K562 (cell line): Measurements from ENCODE around the gene ELK4. TPM values are rescaled to one million over a fixed set of nuclear protein-coding genes. Genes with fewer than 3 reads are reported as not detected.

ENCODE experiments used
- BCLAF1 ChIP-seq, 2 experiments: fragments of 450-650 bp in 1 of 2; IDR thresholded peaks; 2 replicates each; pipeline ENCODE4 v1.6.1; 2011 to 2017; ENCODE audit warnings: low read depth in 2 of 2, antibody characterized with exemption in 1 of 2, borderline replicate concordance in 1 of 2, low read length in 1 of 2, mild to moderate bottlenecking in 1 of 2, mixed read lengths in 1 of 2; ENCODE audit not compliant: control insufficient read depth in 1 of 2
- CBFA2T3 ChIP-seq: fragments of 450-650 bp; IDR thresholded peaks from 2 replicates; pipeline ENCODE4 v1.6.1; 2017
- CBX3 ChIP-seq, 2 experiments: IDR thresholded peaks; 1 replicate in 1 of 2; 2 replicates in 1 of 2; pipeline ENCODE4 v1.6.1; 2012; ENCODE audit warnings: inconsistent platforms in 2 of 2, low read length in 2 of 2, borderline replicate concordance in 1 of 2, control low read depth in 1 of 2
- DACH1 ChIP-seq: fragments of 450-650 bp; IDR thresholded peaks from 2 replicates; pipeline ENCODE4 v1.6.1; 2018; ENCODE audit not compliant: partially characterized antibody
- ESRRA ChIP-seq: fragments of 450-650 bp; IDR thresholded peaks from 2 replicates; pipeline ENCODE4 v1.6.1; 2014; ENCODE audit warnings: low read depth, mild to moderate bottlenecking, moderate library complexity, borderline replicate concordance
- FOXK2 ChIP-seq, 2 experiments: fragments of 450-650 bp; IDR thresholded peaks in 1 of 2; conservative IDR thresholded peaks in 1 of 2; 2 replicates each; pipeline ENCODE4 v1.6.1; 2016; ENCODE audit warnings: low read depth in 2 of 2, mild to moderate bottlenecking in 1 of 2
- GATAD2A ChIP-seq: fragments of 450-650 bp; IDR thresholded peaks from 2 replicates; pipeline ENCODE4 v1.6.1; 2017
- HLTF ChIP-seq: fragments of 450-650 bp; IDR thresholded peaks from 2 replicates; pipeline ENCODE4 v1.6.1; 2016
- KLF1 ChIP-seq: fragments of 450-650 bp; IDR thresholded peaks from 2 replicates; pipeline ENCODE4 v1.6.1; 2016; ENCODE audit warnings: missing genetic modification characterization, missing compliant biosample characterization
- MTA2 ChIP-seq: fragments of 450-650 bp; IDR thresholded peaks from 2 replicates; pipeline ENCODE4 v1.6.1; 2016; ENCODE audit warnings: low read depth
- NFIX ChIP-seq: fragments of 250-450 bp; sonication (Bioruptor Pico); IDR thresholded peaks from 2 replicates; pipeline ENCODE4 v1.4.0; 2020; ENCODE audit warnings: low read depth, mild to moderate bottlenecking, moderate library complexity
- NFRKB ChIP-seq: fragments of 450-650 bp; IDR thresholded peaks from 2 replicates; pipeline ENCODE4 v1.6.1; 2016; ENCODE audit warnings: low read depth
- RBM17 ChIP-seq: fragments of 200-400 bp; formaldehyde crosslinking; IDR thresholded peaks from 2 replicates; pipeline ENCODE4 v1.6.1; 2017; ENCODE audit warnings: low read depth, mild to moderate bottlenecking, low read length, borderline replicate concordance
- RCOR1 ChIP-seq, 2 experiments: IDR thresholded peaks; 2 replicates each; pipeline ENCODE4 v1.6.1; 2012; ENCODE audit warnings: low read depth in 2 of 2, low read length in 2 of 2, borderline replicate concordance in 1 of 2, improper control_type of control experiment in 1 of 2
- ZBTB1 ChIP-seq: sonication (generic); formaldehyde crosslinking; IDR thresholded peaks from 2 replicates; pipeline ENCODE4 v1.8.1; 2023; ENCODE audit warnings: missing genetic modification reagents, low read depth, mild to moderate bottlenecking, borderline replicate concordance
- ZKSCAN8 ChIP-seq: fragments of 200-800 bp; sonication (Bioruptor generic); IDR thresholded peaks from 2 replicates; pipeline ENCODE4 v1.6.1; 2016; ENCODE audit warnings: missing genetic modification characterization, missing compliant biosample characterization
- ZNF224 ChIP-seq: sonication (generic); formaldehyde crosslinking; IDR thresholded peaks from 2 replicates; pipeline ENCODE4 v1.8.0; 2022; ENCODE audit warnings: mild to moderate bottlenecking, missing genetic modification reagents
- polyA plus RNA-seq, 8 experiments: library from polyadenylated mRNA; depleted of rRNA in 4 of 8; stranded (reverse) in 5 of 8; unstranded in 3 of 8; fragments of >200 nt; fragmentation: Nextera tagmentation in 2 of 8; fragmentation: Illumina TruSeq in 1 of 8; extraction: Ambion mirVana in 2 of 8; extraction: Trizol in 1 of 8; gene quantifications; 2 replicates each; pipeline versions ENCODE4 v1.2.1 to v1.2.3, GENCODE V29; 2011 to 2014; ENCODE audit warnings: inconsistent platforms in 1 of 8, missing spikeins in 1 of 8
- total RNA-seq, 7 experiments: library from RNA; depleted of rRNA in 6 of 7; stranded (reverse); fragments of >200 nt in 6 of 7; fragmentation: Illumina TruSeq in 2 of 7; extraction: Trizol in 2 of 7; gene quantifications; 2 replicates each; pipeline versions ENCODE4 v1.2.1 to v1.2.3, GENCODE V29; 2011 to 2021; ENCODE audit warnings: low replicate concordance in 1 of 7
- TF ChIP-seq, protein P1 (sequence below): fragments of 250-450 bp; sonication (Bioruptor Pico); IDR thresholded peaks from 2 replicates; pipeline ENCODE4 v1.5.0; 2021; ENCODE audit warnings: mild to moderate bottlenecking, moderate library complexity
- TF ChIP-seq, protein P2 (sequence below), 2 experiments: fragments of 450-650 bp; IDR thresholded peaks; 2 replicates each; pipeline ENCODE4 v1.6.1; 2016

The ELK4 gene
- total and polyA plus RNA-seq, 9 of the 15 experiments (the other 6 are each of a cell fraction or from before 2014, with no cell fraction given): 2.0 to 21.7 (median 9.2) TPM

DNA sequence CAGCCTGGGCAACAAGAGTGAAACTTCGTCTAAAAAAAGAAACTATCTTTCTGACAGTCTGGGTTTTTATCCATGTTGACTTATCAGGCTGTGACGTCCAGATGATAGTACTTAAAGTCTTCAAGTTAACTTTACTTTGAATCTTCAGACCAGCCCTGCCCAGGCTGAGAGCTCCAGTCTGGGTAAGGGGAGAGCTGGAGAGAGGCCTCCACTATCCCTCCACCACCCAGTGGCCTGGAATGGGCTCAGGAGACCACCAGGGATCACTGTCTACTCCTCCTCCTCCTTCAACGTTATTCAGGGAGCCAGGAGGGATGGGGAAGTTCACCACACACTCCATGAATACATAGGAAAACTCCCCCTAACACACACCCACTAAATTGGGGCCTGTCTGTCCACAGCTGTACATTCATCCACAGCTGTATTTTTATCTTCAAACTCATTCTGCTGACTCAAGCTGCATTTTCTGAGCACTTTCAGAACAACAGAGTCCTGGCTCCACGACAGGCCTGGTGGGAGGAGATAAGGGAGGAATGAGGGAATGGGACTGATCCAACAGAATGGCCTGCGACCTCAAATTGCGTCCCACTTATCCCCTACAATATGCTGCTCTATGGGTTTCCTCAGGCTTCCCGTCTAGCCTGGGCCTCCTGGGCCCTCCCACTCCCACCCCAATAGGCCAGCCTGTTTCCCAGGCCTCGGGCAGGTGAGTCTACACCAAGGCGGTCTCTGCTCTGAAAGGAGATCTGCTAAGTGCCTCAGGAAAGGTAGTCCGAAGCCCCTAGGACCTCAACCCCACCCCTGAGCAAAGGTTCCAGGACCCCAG is 46.7 kb upstream of the ELK4 start (continued):
- TF ChIP-seq ESRRA: peak; percentile 42
- peak; percentile 97 for TF ChIP-seq MTA2
- peak; percentile 100 for TF ChIP-seq CBFA2T3
- TF ChIP-seq GATAD2A: peak; percentile 47; the same call in 1 of the 2 replicates
- no peak for TF ChIP-seq ZNF224
- peak; percentile 99 for TF ChIP-seq DACH1
- TF ChIP-seq, protein P1, sequence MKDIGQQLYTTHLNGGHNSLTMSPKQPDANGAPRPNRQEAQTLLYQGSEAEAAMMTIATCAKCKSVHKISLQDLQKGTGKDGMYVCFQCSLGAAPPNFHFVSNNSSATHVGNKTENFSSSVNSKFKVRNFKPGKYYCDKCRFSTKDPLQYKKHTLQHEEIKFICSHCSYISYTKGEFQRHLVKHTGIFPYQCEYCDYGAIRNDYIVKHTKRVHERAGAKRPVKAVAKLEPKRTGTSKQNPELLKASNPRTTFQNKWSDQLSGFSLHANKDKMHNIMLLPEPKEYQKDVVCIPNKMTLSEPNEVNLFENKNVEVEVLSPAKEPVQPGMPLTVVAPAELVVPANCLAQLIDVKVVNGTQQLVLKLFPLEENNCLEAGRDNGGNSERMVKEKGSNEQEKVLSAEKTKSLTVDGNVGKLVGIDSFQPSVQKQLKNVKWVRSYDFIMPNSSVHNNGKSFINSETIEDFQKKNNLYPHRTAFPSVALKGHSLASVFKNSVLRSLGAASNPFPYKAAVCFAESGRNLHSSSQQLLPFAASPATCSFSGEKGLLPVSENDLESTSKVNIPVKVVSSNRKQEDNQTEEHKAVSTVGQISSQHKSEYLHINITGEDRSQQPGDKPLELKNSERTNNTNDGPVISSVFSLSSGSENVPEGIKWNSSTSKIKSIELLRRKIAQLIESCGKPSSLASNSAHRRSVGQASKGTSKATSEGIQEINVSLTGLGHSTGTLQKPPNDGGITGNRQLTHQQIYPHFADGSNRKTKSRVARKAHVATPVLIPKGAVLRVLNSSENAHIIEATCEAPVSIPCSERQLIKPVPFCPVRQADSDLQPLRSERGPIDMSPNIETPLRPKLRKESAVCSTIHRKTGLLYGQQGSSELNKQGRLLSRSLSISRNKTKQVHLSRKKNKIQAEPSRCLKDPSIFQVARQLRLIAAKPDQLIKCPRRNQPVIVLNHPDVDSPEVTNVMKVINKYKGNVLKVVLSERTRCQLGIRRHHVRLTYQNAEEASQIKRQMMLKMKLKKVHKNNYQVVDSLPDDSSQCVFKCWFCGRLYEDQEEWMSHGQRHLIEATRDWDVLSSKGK: no peak
- TF ChIP-seq ZBTB1 (CRISPR knock-in tag): no peak; the same call in 1 of the 2 replicates
- TF ChIP-seq CBX3 (IDR thresholded peaks at IDR 0.05; ENCODE audit: borderline replicate concordance in 1 of 2, low read length in 2 of 2): peak in 1 of 2 experiments; percentile 85; a peak in 1 of 3 replicates
- TF ChIP-seq RBM17: no peak
- TF ChIP-seq HLTF: peak; percentile 93; the same call in 1 of the 2 replicates
- TF ChIP-seq FOXK2 (conservative IDR thresholded peaks at IDR 0.05 in 1 of 2, IDR thresholded peaks at IDR 0.05 in 1 of 2; ENCODE audit: low read depth in 2 of 2): peak; percentile 81 to 87
- TF ChIP-seq NFRKB: no peak
- no peak for TF ChIP-seq NFIX (CRISPR knock-in tag)
- peak; percentile 80 to 95; a peak in 3 of 4 replicates for TF ChIP-seq RCOR1 (IDR thresholded peaks at IDR 0.05; ENCODE audit: borderline replicate concordance in 1 of 2, low read depth in 2 of 2, low read length in 2 of 2)
- no peak for TF ChIP-seq BCLAF1 (IDR thresholded peaks at IDR 0.05; ENCODE audit: borderline replicate concordance in 1 of 2, control insufficient read depth in 1 of 2, low read depth in 2 of 2, low read length in 1 of 2)
- TF ChIP-seq, protein P2, sequence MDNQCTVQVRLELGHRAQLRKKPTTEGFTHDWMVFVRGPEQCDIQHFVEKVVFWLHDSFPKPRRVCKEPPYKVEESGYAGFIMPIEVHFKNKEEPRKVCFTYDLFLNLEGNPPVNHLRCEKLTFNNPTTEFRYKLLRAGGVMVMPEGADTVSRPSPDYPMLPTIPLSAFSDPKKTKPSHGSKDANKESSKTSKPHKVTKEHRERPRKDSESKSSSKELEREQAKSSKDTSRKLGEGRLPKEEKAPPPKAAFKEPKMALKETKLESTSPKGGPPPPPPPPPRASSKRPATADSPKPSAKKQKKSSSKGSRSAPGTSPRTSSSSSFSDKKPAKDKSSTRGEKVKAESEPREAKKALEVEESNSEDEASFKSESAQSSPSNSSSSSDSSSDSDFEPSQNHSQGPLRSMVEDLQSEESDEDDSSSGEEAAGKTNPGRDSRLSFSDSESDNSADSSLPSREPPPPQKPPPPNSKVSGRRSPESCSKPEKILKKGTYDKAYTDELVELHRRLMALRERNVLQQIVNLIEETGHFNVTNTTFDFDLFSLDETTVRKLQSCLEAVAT (IDR thresholded peaks at IDR 0.05): peak; percentile 71 to 77; a peak in 3 of 4 replicates
- peak; percentile 64; the same call in 1 of the 2 replicates for TF ChIP-seq KLF1 (tag)
- peak; percentile 91 for TF ChIP-seq ZKSCAN8
